H1 (cell line): Measurements from ENCODE around the gene PLCB2. TPM values are rescaled to one million over a fixed set of nuclear protein-coding genes. Genes with fewer than 3 reads are reported as not detected.

Experiments used
- CTCF ChIA-PET: fragments of 300-600 bp; sonication (Branson Sonifier 250); formaldehyde crosslinking; loops from one replicate; lab custom pipeline; 2021; ENCODE audit not compliant: partially characterized antibody; lab: Charles Lee
- POLR2A ChIA-PET: fragments of 300-600 bp; sonication (Branson Sonifier 250); formaldehyde crosslinking; loops from one replicate; lab custom pipeline; 2021; ENCODE audit warnings: inconsistent platforms; ENCODE audit not compliant: partially characterized antibody; lab: Charles Lee
- DNase-seq, 2 experiments: peaks; one replicate each; pipeline versions ENCODE4 v3.0.0 to v3.0.0-alpha.2; 2010 to 2022; ENCODE audit warnings: low spot score in 2 of 2, low read depth in 1 of 2, mixed read lengths in 1 of 2
- FAIRE-seq: peaks from 2 replicates; lab custom pipeline; 2011; peaks lifted over from hg19 to GRCh38; lab: Jason Lieb, UNC
- H2AFZ ChIP-seq: 2 replicates; pipeline ENCODE4 v1.8.1; 2012; ENCODE audit warnings: low read length, inconsistent platforms
- H2AK5ac ChIP-seq: 2 replicates; pipeline ENCODE4 v1.6.1; 2013; ENCODE audit warnings: low read depth, low read length
- H2BK120ac ChIP-seq: replicated peaks from 2 replicates; pipeline ENCODE3; 2013; ENCODE audit warnings: low read depth, low read length, inconsistent platforms
- H2BK12ac ChIP-seq: 2 replicates; pipeline ENCODE4 v1.6.1; 2013; ENCODE audit warnings: low read depth, low read length
- H2BK15ac ChIP-seq: 2 replicates; pipeline ENCODE4 v1.6.1; 2013; ENCODE audit warnings: low read length
- H2BK20ac ChIP-seq: 2 replicates; pipeline ENCODE4 v1.6.1; 2013; ENCODE audit warnings: low read length
- H2BK5ac ChIP-seq: 2 replicates; pipeline ENCODE4 v1.6.1; 2013; ENCODE audit warnings: low read depth, low read length
- H3K14ac ChIP-seq: 2 replicates; pipeline ENCODE4 v1.6.1; 2013; ENCODE audit warnings: inconsistent platforms; ENCODE audit not compliant: insufficient read length
- H3K18ac ChIP-seq: 2 replicates; pipeline ENCODE4 v1.6.1; 2013; ENCODE audit warnings: low read length; ENCODE audit errors: extremely low read depth
- H3K23ac ChIP-seq: 2 replicates; pipeline ENCODE4 v1.6.1; 2013; ENCODE audit warnings: inconsistent platforms; ENCODE audit not compliant: insufficient read length
- H3K23me2 ChIP-seq: 2 replicates; pipeline ENCODE4 v1.6.1; 2013; ENCODE audit warnings: low read depth, low read length
- H3K27ac ChIP-seq: 2 replicates; pipeline ENCODE4 v1.6.1; 2011; ENCODE audit warnings: low read depth, low read length, inconsistent platforms
- H3K27me3 ChIP-seq, 4 experiments: replicated peaks in 1 of 4; 1 replicate in 1 of 4; 2 replicates in 3 of 4; pipeline versions ENCODE4 v1.6.1 to v1.8.1; 2011 to 2013; ENCODE audit warnings: low read length in 3 of 4, mild to moderate bottlenecking in 3 of 4, inconsistent platforms in 2 of 4, mixed read lengths in 2 of 4, moderate library complexity in 1 of 4; ENCODE audit not compliant: control insufficient read depth in 3 of 4, insufficient read depth in 3 of 4; ENCODE audit errors: extremely low read depth in 1 of 4
- H3K36me3 ChIP-seq, 4 experiments: 2 replicates each; pipeline versions ENCODE4 v1.6.1 to v1.8.1; 2011 to 2013; ENCODE audit warnings: mild to moderate bottlenecking in 4 of 4, low read length in 3 of 4, moderate library complexity in 2 of 4, control low read depth in 1 of 4, inconsistent platforms in 1 of 4; ENCODE audit not compliant: insufficient read depth in 4 of 4, control insufficient read depth in 2 of 4
- H3K4ac ChIP-seq: replicated peaks from 2 replicates; pipeline ENCODE3; 2013; ENCODE audit warnings: low read length, low read depth, mixed read lengths, inconsistent platforms; ENCODE audit not compliant: insufficient read length
- H3K4me1 ChIP-seq, 4 experiments: replicated peaks in 1 of 4; 1 replicate in 1 of 4; 2 replicates in 3 of 4; pipeline versions ENCODE4 v1.6.1 to v1.8.1; 2011 to 2013; ENCODE audit warnings: low read length in 3 of 4, inconsistent platforms in 2 of 4, mixed read lengths in 1 of 4; ENCODE audit not compliant: insufficient read depth in 4 of 4, control insufficient read depth in 3 of 4
- H3K4me2 ChIP-seq, 2 experiments: 2 replicates each; pipeline versions ENCODE4 v1.6.1 to v1.8.1; 2011 to 2013; ENCODE audit warnings: low read depth in 2 of 2, low read length in 2 of 2, control low read depth in 1 of 2, inconsistent platforms in 1 of 2, mild to moderate bottlenecking in 1 of 2; ENCODE audit not compliant: insufficient read depth in 1 of 2
- H3K4me3 ChIP-seq, 4 experiments: fragments of 200-600, 300-600 bp in 1 of 4; sonication (generic), shearing (Covaris generic), sonication (Bioruptor Twin) in 1 of 4; 2 replicates each; pipeline versions ENCODE4 v1.5.1 to v1.8.1; 2011 to 2016; ENCODE audit warnings: low read length in 4 of 4, low read depth in 3 of 4, control low read depth in 2 of 4, inconsistent platforms in 2 of 4, mild to moderate bottlenecking in 2 of 4, mixed read lengths in 1 of 4, moderate library complexity in 1 of 4; ENCODE audit not compliant: insufficient read depth in 2 of 4; ENCODE audit errors: extremely low read depth in 1 of 4
- H3K56ac ChIP-seq: replicated peaks from 2 replicates; pipeline ENCODE3; 2013; ENCODE audit warnings: low read depth, mild to moderate bottlenecking, mixed read lengths, low read length, inconsistent platforms; ENCODE audit not compliant: insufficient read length
- H3K79me1 ChIP-seq: 2 replicates; pipeline ENCODE4 v1.6.1; 2013; ENCODE audit warnings: low read depth, low read length, control low read depth
- H3K79me2 ChIP-seq, 2 experiments: 2 replicates each; pipeline versions ENCODE4 v1.6.1 to v1.8.1; 2012 to 2013; ENCODE audit warnings: low read length in 2 of 2, mild to moderate bottlenecking in 2 of 2, inconsistent platforms in 1 of 2; ENCODE audit not compliant: insufficient read depth in 2 of 2, control insufficient read depth in 1 of 2
- H3K9ac ChIP-seq, 4 experiments: replicated peaks in 1 of 4; 1 replicate in 1 of 4; 2 replicates in 3 of 4; pipeline versions ENCODE4 v1.6.1 to v1.8.1; 2011 to 2013; ENCODE audit warnings: low read depth in 3 of 4, low read length in 3 of 4, control low read depth in 2 of 4, mild to moderate bottlenecking in 2 of 4, moderate library complexity in 2 of 4, inconsistent platforms in 1 of 4; ENCODE audit errors: extremely low read depth in 1 of 4
- H3K9me3 ChIP-seq, 2 experiments: 2 replicates each; pipeline versions ENCODE4 v1.6.1 to v1.8.1; 2012 to 2013; ENCODE audit warnings: mild to moderate bottlenecking in 2 of 2, moderate library complexity in 2 of 2, control low read depth in 1 of 2, inconsistent platforms in 1 of 2, low read depth in 1 of 2, low read length in 1 of 2, mixed read lengths in 1 of 2; ENCODE audit not compliant: insufficient read depth in 2 of 2
- H4K20me1 ChIP-seq, 2 experiments: replicated peaks in 1 of 2; 2 replicates each; pipeline versions ENCODE3 to v1.8.1; 2011 to 2013; ENCODE audit warnings: inconsistent platforms in 2 of 2, low read length in 2 of 2, mild to moderate bottlenecking in 1 of 2; ENCODE audit not compliant: insufficient read depth in 2 of 2, control insufficient read depth in 1 of 2
- H4K5ac ChIP-seq: 2 replicates; pipeline ENCODE4 v1.6.1; 2013; ENCODE audit warnings: low read length, low read depth, mixed read lengths, inconsistent platforms; ENCODE audit not compliant: insufficient read length
- H4K8ac ChIP-seq: 2 replicates; pipeline ENCODE4 v1.8.0; 2013; ENCODE audit warnings: mild to moderate bottlenecking, moderate library complexity, low read length, inconsistent platforms; ENCODE audit not compliant: insufficient read depth; ENCODE audit errors: extremely low read depth
- H4K91ac ChIP-seq: replicated peaks from 2 replicates; pipeline ENCODE3; 2013; ENCODE audit warnings: low read length, mixed read lengths, inconsistent platforms; ENCODE audit not compliant: insufficient read length
- ATF3 ChIP-seq: IDR thresholded peaks from 2 replicates; pipeline ENCODE4 v1.6.1; 2011; ENCODE audit warnings: low read depth, mild to moderate bottlenecking, low read length; ENCODE audit not compliant: insufficient read depth
- BACH1 ChIP-seq: IDR thresholded peaks from 2 replicates; pipeline ENCODE4 v1.6.1; 2012; ENCODE audit warnings: low read length, improper control_type of control experiment
- CBX8 ChIP-seq: fragments of 300-800, 300-1000 bp; sonication (generic); IDR thresholded peaks from 2 replicates; pipeline ENCODE4 v1.7.1; 2016; ENCODE audit warnings: low read depth, low read length, borderline replicate concordance
- CTBP2 ChIP-seq: IDR thresholded peaks from 2 replicates; pipeline ENCODE4 v1.7.0; 2011; ENCODE audit warnings: borderline replicate concordance, mild to moderate bottlenecking, moderate library complexity, mixed read lengths, low read length; ENCODE audit not compliant: insufficient read depth, insufficient read length
- HDAC2 ChIP-seq, 2 experiments: fragments of 300-600 bp in 1 of 2; sonication (generic) in 1 of 2; IDR thresholded peaks; 2 replicates each; pipeline ENCODE4 v1.6.1; 2011 to 2012; ENCODE audit warnings: low read depth in 2 of 2, low read length in 2 of 2, mild to moderate bottlenecking in 2 of 2, moderate library complexity in 2 of 2, borderline replicate concordance in 1 of 2, inconsistent platforms in 1 of 2
- NRF1 ChIP-seq: IDR thresholded peaks from 2 replicates; pipeline ENCODE4 v1.6.1; 2011; ENCODE audit warnings: mild to moderate bottlenecking, low read depth, low read length, improper control_type of control experiment
- POLR2A ChIP-seq, 2 experiments: IDR thresholded peaks; 1 replicate in 1 of 2; 2 replicates in 1 of 2; pipeline ENCODE4 v1.6.1; 2011; ENCODE audit warnings: low read depth in 2 of 2, low read length in 2 of 2, mild to moderate bottlenecking in 2 of 2; ENCODE audit errors: control extremely low read depth in 1 of 2
- POU5F1 ChIP-seq: IDR thresholded peaks from 2 replicates; pipeline ENCODE4 v1.6.1; 2011; ENCODE audit warnings: low read depth, mild to moderate bottlenecking, low read length, moderate library complexity
- RFX5 ChIP-seq: IDR thresholded peaks from 2 replicates; pipeline ENCODE4 v1.6.1; 2011; ENCODE audit warnings: low read depth, low read length, improper control_type of control experiment, borderline replicate concordance
- TAF7 ChIP-seq: optimal IDR thresholded peaks from 2 replicates; pipeline ENCODE3; 2011; ENCODE audit warnings: low read depth, mild to moderate bottlenecking, inconsistent platforms, low read length, moderate library complexity, borderline replicate concordance
- WGBS, 2 experiments: shearing (Covaris generic) in 1 of 2; methylation state at CpG; one replicate each; pipeline versions ENCODE4 v1.1.6 to v1.1.7; 2013 to 2015; ENCODE audit warnings: low lambda C conversion rate in 2 of 2, mixed read lengths in 2 of 2, inconsistent platforms in 1 of 2, low coverage in 1 of 2, missing lambda C conversion rate in 1 of 2; ENCODE audit not compliant: insufficient replicate concordance in 2 of 2, insufficient coverage in 1 of 2, insufficient read length in 1 of 2; ENCODE audit errors: extremely low coverage in 1 of 2, missing lambda C conversion rate in 1 of 2; 5-methylcytosine and 5-hydroxymethylcytosine counted together
- polyA plus RNA-seq, 7 experiments: library from polyadenylated mRNA; depleted of rRNA in 3 of 7; stranded (reverse) in 5 of 7; unstranded in 2 of 7; fragments of >200 nt in 5 of 7; fragments of 200-250 nt in 2 of 7; gene quantifications; 1 replicate in 5 of 7; 2 replicates in 1 of 7; 4 replicates in 1 of 7; pipeline versions ENCODE4 v1.2.1 to v1.2.3, GENCODE V29; 2011 to 2013; ENCODE audit warnings: missing spikeins in 2 of 7, mixed read lengths in 2 of 7
- total RNA-seq: library from RNA; stranded (reverse); fragmentation: NEBNext Ultra II Directional; extraction: Animal tissue kit (Norgen Biotek cat#: 25700); gene quantifications from 2 replicates; pipeline ENCODE4 v1.2.1, GENCODE V29; 2021

PLCB2 gene
- total and polyA plus RNA-seq, 2 of the 8 experiments (the other 6 are each of a cell fraction or from before 2014, with no cell fraction given), result 7.2 to 8.4 TPM

- no peak overlapping the region for H3K4me2 ChIP-seq
- TF ChIP-seq TAF7 (no peak), POU5F1 (no peak), NRF1 (no peak), CBX8 (no peak), CTBP2 (no peak), ATF3 (no peak), POLR2A (IDR thresholded peaks at IDR 0.05; ENCODE audit: control extremely low read depth in 1 of 2, low read depth in 2 of 2, low read length in 2 of 2) (no peak), HDAC2 (IDR thresholded peaks at IDR 0.05; ENCODE audit: borderline replicate concordance in 1 of 2, low read depth in 2 of 2, low read length in 2 of 2) (no peak), RFX5 (no peak), BACH1 (no peak)
- no peak overlapping the region for H3K4me3 ChIP-seq
- H3K18ac ChIP-seq, result no peak overlapping the region
- no peak overlapping the region for H2BK20ac ChIP-seq
- peaks cover 9 to 29% (median 23%) of the 10 kb centered on the region in 4 experiments for H3K4me1 ChIP-seq
- no peak overlapping the region for H4K5ac ChIP-seq
- H3K4ac ChIP-seq, result no peak overlapping the region
- H3K36me3 ChIP-seq, result no peaks in the 10 kb centered on the region
- H3K79me2 ChIP-seq, result no peaks in the 10 kb centered on the region
- H3K27me3 ChIP-seq, result peaks cover 0 to 6% (median 2%) of the 10 kb centered on the region in 4 experiments; a peak in 2 of 7 replicates
- DNase-seq (no peak), FAIRE-seq (no peak)
- H2BK120ac ChIP-seq, result no peak overlapping the region
- H4K91ac ChIP-seq, result no peak overlapping the region
- CTCF ChIA-PET, result interaction anchor here (0.8 to 46.3 kb wide), 12 partner anchors 9 to 196 kb away, joined by 3 to 1340 read pairs (median 5); partner anchors contain the start of gene ANKRD63
- H4K20me1 ChIP-seq, result no peaks in the 10 kb centered on the region
- H3K79me1 ChIP-seq, result no peaks in the 10 kb centered on the region
- H3K23me2 ChIP-seq, result peaks cover 4% of the 10 kb centered on the region; the same call in 1 of the 2 replicates
- no peak overlapping the region for H2AFZ ChIP-seq
- no peak overlapping the region for H4K8ac ChIP-seq
- WGBS, 2 experiments, result 90% methylated on average over 14 of the region's 14 CpGs; no CpG with 5 or more reads in 1 of the 2 experiments
- H3K14ac ChIP-seq, result no peak overlapping the region
- H2BK15ac ChIP-seq, result no peak overlapping the region
- H3K23ac ChIP-seq, result no peak overlapping the region
- H3K9ac ChIP-seq, result no peak overlapping the region
- no peak overlapping the region for H2BK5ac ChIP-seq
- H3K9me3 ChIP-seq, result no peaks in the 10 kb centered on the region
- H2AK5ac ChIP-seq, result no peak overlapping the region
- no peak overlapping the region for H2BK12ac ChIP-seq
- POLR2A ChIA-PET, result interaction anchor here (0.6 to 6.2 kb wide), 7 partner anchors 8 to 87 kb away, joined by 3 to 47 read pairs (median 3); no protein-coding TSS in a partner anchor
- H3K56ac ChIP-seq, result no peak overlapping the region
- no peak overlapping the region for H3K27ac ChIP-seq
These were observed 66.2 kb downstream of the PLCB2 start for GRCh38 chr15:40241269-40242212.
